Transverse colon (tissue), 4 donors: ENCODE results near the gene ATP12A. TPM values are rescaled to one million over a fixed set of nuclear protein-coding genes. Genes with fewer than 3 reads are reported as not detected.

Experiments used
- DNase-seq: peaks from one replicate; pipeline ENCODE4 v3.0.0-alpha.2; 2019
- H3K27ac ChIP-seq, 4 donors: fragments of 200-600 bp; sonication (generic); 2 replicates each; pipeline ENCODE4 v1.5.1; 2016 to 2018; ENCODE audit warnings: inconsistent platforms in 4 of 4
- H3K27me3 ChIP-seq: fragments of 200-600 bp; sonication (generic); 2 replicates; pipeline ENCODE4 v1.5.1; 2017; ENCODE audit warnings: inconsistent platforms
- H3K36me3 ChIP-seq, 4 donors: fragments of 200-600 bp; sonication (generic); 2 replicates each; pipeline ENCODE4 v1.5.1; 2017 to 2019; ENCODE audit warnings: inconsistent platforms in 4 of 4
- H3K4me1 ChIP-seq, 4 donors: fragments of 200-600 bp; sonication (generic); 2 replicates each; pipeline ENCODE4 v1.5.1; 2017 to 2020; ENCODE audit warnings: inconsistent platforms in 4 of 4
- H3K4me3 ChIP-seq, 4 donors: fragments of 200-600 bp; sonication (generic); 1 replicate in 1 of 4; 2 replicates in 3 of 4; pipeline versions ENCODE4 v1.5.1 to v1.6.1; 2017 to 2019; ENCODE audit warnings: inconsistent platforms in 4 of 4
- H3K9me3 ChIP-seq, 2 donors: fragments of 200-600 bp; sonication (generic); 2 replicates each; pipeline ENCODE4 v1.5.1; 2017 to 2019; ENCODE audit warnings: inconsistent platforms in 2 of 2
- CTCF ChIP-seq, 5 experiments: fragments of 200-600 bp in 3 of 5; fragments of 450-650 bp in 2 of 5; sonication (generic) in 3 of 5; IDR thresholded peaks; 1 replicate in 2 of 5; 2 replicates in 3 of 5; pipeline ENCODE4 v1.5.1; 2016 to 2017; ENCODE audit warnings: antibody characterized with exemption in 5 of 5, inconsistent platforms in 3 of 5, mild to moderate bottlenecking in 2 of 5, moderate library complexity in 1 of 5
- EP300 ChIP-seq: sonication (generic); formaldehyde crosslinking; IDR thresholded peaks from one replicate; pipeline ENCODE4 v1.6.1; 2017; ENCODE audit warnings: antibody characterized with exemption, low read depth
- POLR2A ChIP-seq: fragments of 450-650 bp; IDR thresholded peaks from one replicate; pipeline ENCODE4 v1.6.1; 2016; ENCODE audit warnings: antibody characterized with exemption, mild to moderate bottlenecking, moderate library complexity
- POLR2AphosphoS5 ChIP-seq, 3 donors: sonication (generic); formaldehyde crosslinking; IDR thresholded peaks; one replicate each; pipeline ENCODE4 v1.6.1; 2016; ENCODE audit warnings: antibody characterized with exemption in 3 of 3
- WGBS, 2 donors: methylation state at CpG; one replicate each; pipeline ENCODE4 v1.1.5; 2018; ENCODE audit warnings: low coverage in 1 of 2; 5-methylcytosine and 5-hydroxymethylcytosine counted together
- in situ Hi-C, 4 donors: fragments of 200-750 bp; cut with MboI; loops; one replicate each; pipeline versions ENCODE4 v1.15.0 to v1.15.1; 2017; ENCODE audit warnings: low sequenced_read_pairs in 3 of 4, low pct_ligation_motif_present in 1 of 4, low pct_unique_long_range_greater_than_20kb in 1 of 4
- intact Hi-C: fragments of 100-400 bp; cut with DNase I; formaldehyde crosslinking; loops from one replicate; pipeline ENCODE4 v1.15.1; 2023; ENCODE audit warnings: low total_unique reads
- total RNA-seq, 4 donors: library from RNA; depleted of rRNA; stranded (reverse); fragments of >200 nt; gene quantifications; one replicate each; pipeline ENCODE4 v1.1.0, GENCODE V29; 2016

ATP12A gene
- total RNA-seq, 4 donors from 2014 or later: 0.14 TPM; not detected in 3

GRCh38 chr13:24687611-24688010 is 7.4 kb downstream of the ATP12A start:
- Histone ChIP-seq H3K9me3 (no peaks in the 10 kb centered on the region), H3K4me1 (peaks cover 0 to 3% (median 0%) of the 10 kb centered on the region in 4 donors), H3K27me3 (peaks cover 14% of the 10 kb centered on the region), H3K36me3 (no peaks in the 10 kb centered on the region), H3K27ac (no peak overlapping the region), H3K4me3 (no peak overlapping the region)
- in situ Hi-C loops (loop anchor here in 1 of 4 donors (25.0 kb wide), 1 partner anchor 300 kb away; no protein-coding TSS in a partner anchor), intact Hi-C loops (no loop called here)
- TF ChIP-seq POLR2AphosphoS5 (IDR thresholded peaks at IDR 0.05) (no peak), POLR2A (no peak), CTCF (IDR thresholded peaks at IDR 0.05) (no peak), EP300 (no peak)
- no peak for DNase-seq
- 85 to 90% methylated on average over 6 to 7 of the region's 7 CpGs for WGBS, 2 donors

DNA sequence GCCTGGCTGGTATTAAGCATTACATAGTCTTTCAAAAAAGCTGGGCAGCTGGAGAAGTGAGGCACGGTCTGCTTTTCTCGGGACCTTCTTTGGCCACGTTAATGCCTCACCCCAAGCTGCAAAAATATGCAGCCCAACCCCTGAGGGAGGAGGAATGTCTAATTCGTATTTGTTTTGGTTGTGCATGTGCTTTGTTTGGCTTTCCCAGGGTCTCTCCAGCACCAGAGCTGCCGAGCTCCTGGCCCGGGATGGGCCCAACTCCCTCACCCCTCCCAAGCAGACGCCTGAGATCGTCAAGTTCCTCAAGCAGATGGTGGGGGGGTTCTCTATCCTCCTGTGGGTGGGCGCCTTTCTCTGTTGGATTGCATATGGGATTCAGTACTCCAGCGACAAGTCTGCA is 7.9 kb downstream of the ATP12A start:
- Histone ChIP-seq H3K4me3 (no peak overlapping the region), H3K4me1 (peaks cover 0 to 3% (median 0%) of the 10 kb centered on the region in 4 donors), H3K27me3 (peaks cover 14% of the 10 kb centered on the region), H3K36me3 (no peaks in the 10 kb centered on the region), H3K9me3 (no peaks in the 10 kb centered on the region), H3K27ac (no peak overlapping the region)
- intact Hi-C loops: no loop called here
- TF ChIP-seq POLR2A (no peak), POLR2AphosphoS5 (IDR thresholded peaks at IDR 0.05) (no peak), EP300 (no peak), CTCF (IDR thresholded peaks at IDR 0.05) (no peak)
- in situ Hi-C loops: loop anchor here in 1 of 4 donors (25.0 kb wide), 1 partner anchor 299 kb away; no protein-coding TSS in a partner anchor
- no peak for DNase-seq
- 52% methylated on average over 10 of the region's 10 CpGs; no CpG with 5 or more reads in 1 of the 2 donors for WGBS, 2 donors

DNA sequence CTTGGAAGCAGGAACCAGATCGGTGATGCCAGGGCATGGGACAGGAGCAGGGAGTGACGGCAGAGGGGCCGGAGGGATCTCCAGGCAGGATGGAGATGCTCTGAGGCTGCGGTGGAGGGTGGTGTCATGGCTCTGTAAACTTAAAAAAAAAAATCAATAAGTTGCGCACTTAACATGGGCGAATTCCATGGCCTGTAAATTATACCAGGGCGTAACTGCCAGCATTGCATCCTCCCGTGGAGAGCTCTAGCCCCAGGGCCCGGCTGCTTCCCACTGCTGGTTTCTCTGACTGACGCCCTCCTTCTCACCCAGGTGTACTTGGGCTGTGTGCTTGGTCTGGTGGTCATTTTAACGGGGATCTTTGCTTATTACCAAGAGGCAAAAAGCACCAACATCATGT is 8.7 kb downstream of the ATP12A start:
- DNase-seq: no peak
- TF ChIP-seq EP300 (no peak), POLR2A (no peak), POLR2AphosphoS5 (IDR thresholded peaks at IDR 0.05) (no peak), CTCF (IDR thresholded peaks at IDR 0.05) (no peak)
- Histone ChIP-seq H3K4me3 (no peak overlapping the region), H3K27me3 (peaks cover 20% of the 10 kb centered on the region), H3K4me1 (peaks cover 0 to 4% (median 2%) of the 10 kb centered on the region in 4 donors), H3K9me3 (no peaks in the 10 kb centered on the region), H3K27ac (no peak overlapping the region), H3K36me3 (no peaks in the 10 kb centered on the region)
- in situ Hi-C loops: loop anchor here in 1 of 4 donors (25.0 kb wide), 1 partner anchor 298 kb away; no protein-coding TSS in a partner anchor
- intact Hi-C loops: no loop called here
- 68 to 100% methylated on average over 4 to 11 of the region's 11 CpGs for WGBS, 2 donors

GRCh38 chr13:24691381-24691780 is 11.2 kb downstream of the ATP12A start:
- intact Hi-C loops (loop anchor here (5.0 kb wide), 1 partner anchor 281 kb away; no protein-coding TSS in a partner anchor), in situ Hi-C loops (loop anchor here in 1 of 4 donors (25.0 kb wide), 1 partner anchor 296 kb away; no protein-coding TSS in a partner anchor)
- H3K4me3 ChIP-seq: no peak overlapping the region

More at GRCh38 chr13:24691381-24691780, 11.2 kb downstream of the ATP12A start:
- Histone ChIP-seq H3K9me3 (no peaks in the 10 kb centered on the region), H3K27ac (no peak overlapping the region), H3K27me3 (peaks cover 21% of the 10 kb centered on the region), H3K4me1 (peaks cover 0 to 7% (median 0%) of the 10 kb centered on the region in 4 donors), H3K36me3 (no peaks in the 10 kb centered on the region)
- no peak for DNase-seq
- TF ChIP-seq POLR2A (no peak), EP300 (no peak), POLR2AphosphoS5 (IDR thresholded peaks at IDR 0.05) (no peak), CTCF (IDR thresholded peaks at IDR 0.05) (no peak)
- WGBS, 2 donors: 62 to 73% methylated on average over 4 to 5 of the region's 5 CpGs
